ENCODE measurements around the gene TNIK.

The TNIK gene

GRCh38 chr3:171346019-171346418, 114.2 kb downstream of the TNIK start:
- Mint-ChIP-seq H3K9me3 (peaks cover 15% of the 10 kb centered on the region), H3K4me1 (peaks cover 69% of the 10 kb centered on the region), H3K36me3 (peaks cover 32% of the 10 kb centered on the region), H3K4me3 (no peak overlapping the region), H3K27ac (no peak overlapping the region), H3K27me3 (no peaks in the 10 kb centered on the region)

GRCh38 chr3:171345107-171345843, 114.9 kb downstream of the TNIK start:
- H3K27ac Mint-ChIP-seq: no peak overlapping the region
- peaks cover 63% of the 10 kb centered on the region for H3K4me1 Mint-ChIP-seq
- H3K4me3 Mint-ChIP-seq: no peak overlapping the region
- peaks cover 15% of the 10 kb centered on the region for H3K9me3 Mint-ChIP-seq
- H3K27me3 Mint-ChIP-seq: no peaks in the 10 kb centered on the region
- H3K36me3 Mint-ChIP-seq: peaks cover 32% of the 10 kb centered on the region

GRCh38 chr3:171343693-171344092, 116.5 kb downstream of the TNIK start:
- Mint-ChIP-seq H3K27me3 (no peaks in the 10 kb centered on the region), H3K36me3 (peaks cover 32% of the 10 kb centered on the region), H3K4me1 (peaks cover 54% of the 10 kb centered on the region), H3K4me3 (no peak overlapping the region), H3K9me3 (peaks cover 15% of the 10 kb centered on the region), H3K27ac (no peak overlapping the region)

GRCh38 chr3:171342783-171343420, 117.3 kb downstream of the TNIK start:
- no peak overlapping the region for H3K4me3 Mint-ChIP-seq
- peak overlapping the region; percentile 80 for H3K27ac Mint-ChIP-seq

GRCh38 chr3:171342200-171342599, 118.0 kb downstream of the TNIK start:
- Mint-ChIP-seq H3K36me3 (peaks cover 36% of the 10 kb centered on the region), H3K27ac (peak overlapping the region; percentile 17), H3K9me3 (peaks cover 15% of the 10 kb centered on the region), H3K4me3 (no peak overlapping the region), H3K4me1 (peaks cover 55% of the 10 kb centered on the region), H3K27me3 (no peaks in the 10 kb centered on the region)

More at GRCh38 chr3:171342783-171343420, 117.3 kb downstream of the TNIK start:
- peaks cover 55% of the 10 kb centered on the region for H3K4me1 Mint-ChIP-seq
- peaks cover 34% of the 10 kb centered on the region for H3K36me3 Mint-ChIP-seq
- peaks cover 15% of the 10 kb centered on the region for H3K9me3 Mint-ChIP-seq
- no peaks in the 10 kb centered on the region for H3K27me3 Mint-ChIP-seq

- H3K36me3 Mint-ChIP-seq: peaks cover 30% of the 10 kb centered on the region
- H3K27ac Mint-ChIP-seq: no peak overlapping the region
- no peak overlapping the region for H3K4me3 Mint-ChIP-seq
- H3K27me3 Mint-ChIP-seq: no peaks in the 10 kb centered on the region
- peaks cover 53% of the 10 kb centered on the region for H3K4me1 Mint-ChIP-seq
- H3K9me3 Mint-ChIP-seq: peaks cover 15% of the 10 kb centered on the region
Observed at GRCh38 chr3:171340434-171340833, 119.8 kb downstream of the TNIK start.

- H3K27me3 Mint-ChIP-seq: no peaks in the 10 kb centered on the region
- H3K27ac Mint-ChIP-seq: no peak overlapping the region
- H3K9me3 Mint-ChIP-seq: peaks cover 10% of the 10 kb centered on the region
- H3K4me1 Mint-ChIP-seq: peaks cover 54% of the 10 kb centered on the region
- H3K36me3 Mint-ChIP-seq: peaks cover 25% of the 10 kb centered on the region
- no peak overlapping the region for H3K4me3 Mint-ChIP-seq
Observed at GRCh38 chr3:171339598-171339997, 120.6 kb downstream of the TNIK start.

- H3K4me1 Mint-ChIP-seq: peaks cover 60% of the 10 kb centered on the region
Observed at GRCh38 chr3:171336406-171336805, 123.8 kb downstream of the TNIK start.

GRCh38 chr3:171335559-171335958, 124.6 kb downstream of the TNIK start:
- Mint-ChIP-seq H3K4me1 (peaks cover 69% of the 10 kb centered on the region), H3K27ac (peak overlapping the region; percentile 52), H3K4me3 (no peak overlapping the region), H3K36me3 (peaks cover 8% of the 10 kb centered on the region), H3K9me3 (no peaks in the 10 kb centered on the region), H3K27me3 (no peaks in the 10 kb centered on the region)

More at GRCh38 chr3:171336406-171336805, 123.8 kb downstream of the TNIK start:
- no peak overlapping the region for H3K4me3 Mint-ChIP-seq
- H3K27ac Mint-ChIP-seq: no peak overlapping the region
- peaks cover 8% of the 10 kb centered on the region for H3K36me3 Mint-ChIP-seq
- no peaks in the 10 kb centered on the region for H3K9me3 Mint-ChIP-seq
- no peaks in the 10 kb centered on the region for H3K27me3 Mint-ChIP-seq

GRCh38 chr3:171334465-171334811, 125.8 kb downstream of the TNIK start:
- Mint-ChIP-seq H3K27me3 (no peaks in the 10 kb centered on the region), H3K4me3 (no peak overlapping the region), H3K36me3 (peaks cover 8% of the 10 kb centered on the region), H3K4me1 (peaks cover 80% of the 10 kb centered on the region), H3K27ac (peak overlapping the region; percentile 53), H3K9me3 (no peaks in the 10 kb centered on the region)

GRCh38 chr3:171333784-171334464, 126.3 kb downstream of the TNIK start:
- no peaks in the 10 kb centered on the region for H3K27me3 Mint-ChIP-seq
- H3K36me3 Mint-ChIP-seq: peaks cover 8% of the 10 kb centered on the region
- H3K4me3 Mint-ChIP-seq: no peak overlapping the region
- H3K27ac Mint-ChIP-seq: peak overlapping the region; percentile 53
- no peaks in the 10 kb centered on the region for H3K9me3 Mint-ChIP-seq
- H3K4me1 Mint-ChIP-seq: peaks cover 82% of the 10 kb centered on the region

GRCh38 chr3:171330938-171331337, 129.3 kb downstream of the TNIK start:
- Mint-ChIP-seq H3K4me3 (no peak overlapping the region), H3K36me3 (no peaks in the 10 kb centered on the region), H3K27ac (peak overlapping the region; percentile 78), H3K27me3 (no peaks in the 10 kb centered on the region), H3K9me3 (no peaks in the 10 kb centered on the region), H3K4me1 (peaks cover 76% of the 10 kb centered on the region)

- Mint-ChIP-seq H3K4me1 (peaks cover 66% of the 10 kb centered on the region), H3K4me3 (no peak overlapping the region), H3K27ac (no peak overlapping the region)
Observed at GRCh38 chr3:171329746-171330145, 130.5 kb downstream of the TNIK start.

GRCh38 chr3:171328419-171329082, 131.7 kb downstream of the TNIK start:
- H3K4me1 Mint-ChIP-seq: peaks cover 65% of the 10 kb centered on the region
- no peaks in the 10 kb centered on the region for H3K9me3 Mint-ChIP-seq
- no peak overlapping the region for H3K4me3 Mint-ChIP-seq
- H3K36me3 Mint-ChIP-seq: peaks cover 3% of the 10 kb centered on the region
- H3K27me3 Mint-ChIP-seq: no peaks in the 10 kb centered on the region
- H3K27ac Mint-ChIP-seq: peak overlapping the region; percentile 25

More at GRCh38 chr3:171329746-171330145, 130.5 kb downstream of the TNIK start:
- no peaks in the 10 kb centered on the region for H3K27me3 Mint-ChIP-seq
- no peaks in the 10 kb centered on the region for H3K9me3 Mint-ChIP-seq
- H3K36me3 Mint-ChIP-seq: no peaks in the 10 kb centered on the region

GRCh38 chr3:171327441-171328174, 132.6 kb downstream of the TNIK start:
- Mint-ChIP-seq H3K4me1 (peaks cover 70% of the 10 kb centered on the region), H3K27me3 (no peaks in the 10 kb centered on the region), H3K27ac (no peak overlapping the region), H3K9me3 (no peaks in the 10 kb centered on the region), H3K4me3 (no peak overlapping the region), H3K36me3 (peaks cover 3% of the 10 kb centered on the region)

Measured in activated naive CD4-positive, alpha-beta T cell treated with anti-CD3 and anti-CD28 coated beads, Interleukin-2, amount 50 U/mL, for 24 hours (primary cell).